Skeletal muscle cell (primary cell): ENCODE results near the gene SERINC2.
"Not testable (repeated sequence)": the region's sequence is repeated elsewhere in the genome, so short reads cannot be mapped to it uniquely, and the experiment has no call there.

ENCODE experiments used
- DNase-seq: peaks from one replicate; pipeline ENCODE4 v3.0.0-alpha.2; 2010; ENCODE audit warnings: low read depth
- H3K4me3 ChIP-seq: 2 replicates; pipeline ENCODE4 v1.5.1; 2011; ENCODE audit warnings: low read depth, mild to moderate bottlenecking, control low read depth, low read length, moderate library complexity

Gene SERINC2

DNA sequence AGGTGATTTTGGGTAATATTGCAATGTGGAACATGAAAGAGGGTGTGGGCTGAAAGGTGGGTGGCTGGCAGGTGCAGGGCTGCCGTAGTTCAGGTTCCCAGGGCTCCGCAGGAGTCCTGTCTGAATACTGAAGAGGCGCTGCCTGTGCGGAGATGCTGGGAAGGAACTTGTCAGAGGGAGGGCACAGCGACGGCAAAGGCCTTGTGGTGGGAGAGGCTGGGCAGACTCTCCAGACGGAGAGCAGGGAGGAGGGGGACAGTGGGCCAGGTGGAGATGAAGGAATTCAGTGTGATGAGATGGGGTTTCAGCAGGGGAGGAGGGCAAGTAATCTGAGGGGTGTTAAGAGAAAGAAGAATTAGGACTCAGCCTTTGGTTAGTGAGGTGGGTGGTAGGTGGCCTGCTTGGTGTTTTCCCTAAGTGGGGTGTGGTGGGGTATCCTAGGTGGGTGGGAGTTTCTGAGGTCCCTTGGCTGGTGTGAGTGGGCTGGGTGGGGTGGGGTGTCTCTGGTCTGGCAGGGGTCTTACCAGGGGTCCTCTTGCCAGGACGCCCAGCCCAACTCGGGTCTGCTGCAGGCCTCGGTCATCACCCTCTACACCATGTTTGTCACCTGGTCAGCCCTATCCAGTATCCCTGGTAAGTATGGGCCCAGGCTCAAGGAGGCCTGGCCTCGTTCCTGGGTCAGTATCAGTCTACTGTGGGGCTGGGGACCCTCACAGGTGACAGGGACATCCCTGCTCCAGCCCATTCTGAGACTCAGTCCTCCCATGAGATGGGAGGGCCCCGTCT, 15.6 kb downstream of the SERINC2 start:
- no peak for DNase-seq
- H3K4me3 ChIP-seq = no peak overlapping the region

DNA sequence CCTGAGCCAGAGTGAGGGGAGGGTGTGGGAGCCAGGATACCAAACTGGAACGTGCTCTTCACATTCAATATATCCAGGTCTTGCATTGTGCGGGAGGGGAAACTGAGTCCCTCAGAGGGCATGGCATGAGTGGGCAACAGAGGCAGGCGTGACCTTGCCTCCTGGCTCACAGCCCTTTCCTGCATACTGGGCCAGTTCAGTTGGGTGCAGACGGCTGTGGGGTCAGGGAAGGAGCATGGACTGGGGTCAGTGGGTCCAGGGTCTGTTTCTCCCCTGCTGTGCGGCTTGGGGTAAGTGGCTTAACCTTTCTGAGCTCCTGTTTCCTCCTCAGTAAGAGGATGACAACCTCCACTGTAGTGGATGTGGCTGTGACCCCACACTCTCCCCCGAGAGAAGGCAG, 16.6 kb downstream of the SERINC2 start:
- no peak overlapping the region for H3K4me3 ChIP-seq
- no peak for DNase-seq

DNA sequence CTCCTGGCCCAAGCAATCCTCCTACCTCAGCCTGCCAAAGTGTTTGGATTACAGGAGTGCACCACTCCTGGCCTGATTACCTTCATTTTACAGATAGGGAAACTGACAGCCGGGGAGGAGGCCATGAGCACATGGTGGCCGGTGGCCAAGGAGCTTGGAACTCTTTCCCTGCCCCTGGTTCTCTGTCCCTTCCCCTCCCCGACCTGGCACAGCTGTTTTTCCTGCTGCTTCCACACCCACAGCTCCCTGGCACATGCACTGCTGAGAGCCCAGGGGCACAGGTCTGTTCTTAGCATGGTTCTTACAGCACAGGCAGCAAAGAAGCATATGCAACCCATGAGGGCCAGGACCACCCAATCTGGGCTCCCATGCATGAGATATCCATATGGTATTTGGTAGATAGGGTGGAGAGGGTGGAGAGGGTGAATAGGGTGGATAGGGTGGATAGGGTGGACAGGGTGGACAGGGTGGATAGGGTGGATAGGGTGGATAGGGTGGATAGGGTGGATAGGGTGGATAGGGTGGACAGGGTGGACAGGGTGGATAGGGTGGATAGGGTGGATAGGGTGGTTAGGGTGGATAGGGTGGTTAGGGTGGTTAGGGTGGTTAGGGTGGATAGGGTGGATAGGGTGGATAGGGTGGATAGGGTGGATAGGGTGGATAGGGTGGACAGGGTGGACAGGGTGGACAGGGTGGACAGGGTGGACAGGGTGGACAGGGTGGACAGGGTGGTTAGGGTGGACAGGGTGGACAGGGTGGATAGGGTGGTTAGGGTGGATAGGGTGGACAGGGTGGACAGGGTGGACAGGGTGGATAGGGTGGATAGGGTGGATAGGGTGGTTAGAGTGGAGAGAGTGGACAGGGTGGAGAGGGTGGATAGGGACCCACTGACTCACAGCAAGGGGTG, 18.6 kb downstream of the SERINC2 start:
- not testable (repeated sequence) for DNase-seq, H3K4me3 ChIP-seq

GRCh38 chr1:31432592-31433395, 19.8 kb downstream of the SERINC2 start:
- no peak for DNase-seq
- H3K4me3 ChIP-seq = no peak overlapping the region

- no peak overlapping the region for H3K4me3 ChIP-seq
- DNase-seq = no peak
Measured at GRCh38 chr1:31433396-31433930, 20.4 kb downstream of the SERINC2 start.

GRCh38 chr1:31434101-31434871, 21.3 kb downstream of the SERINC2 start:
- DNase-seq = no peak
- no peak overlapping the region for H3K4me3 ChIP-seq

DNA sequence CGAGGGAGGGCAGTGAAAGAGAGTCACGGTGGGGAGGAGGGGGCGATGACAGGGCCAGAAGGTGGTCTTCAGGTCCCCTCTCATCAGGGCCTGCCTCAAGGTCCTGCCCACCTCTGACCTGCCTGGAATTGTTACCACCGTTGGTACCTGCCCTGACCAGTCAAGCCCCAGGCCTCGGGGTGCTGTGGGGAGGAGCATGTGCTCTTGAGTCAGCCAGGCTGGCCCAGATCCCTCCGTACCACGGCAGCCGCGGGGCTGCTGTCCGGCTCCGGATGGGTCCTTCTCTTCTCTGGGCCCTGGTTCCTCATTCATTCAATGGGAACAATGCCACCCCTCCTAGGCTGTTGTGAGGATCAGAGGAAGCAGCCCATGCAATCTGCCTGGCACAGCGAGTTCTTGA, 22.0 kb downstream of the SERINC2 start:
- no peak overlapping the region for H3K4me3 ChIP-seq
- DNase-seq = no peak

- DNase-seq = no peak
Measured at GRCh38 chr1:31435471-31436409, 22.7 kb downstream of the SERINC2 start.

GRCh38 chr1:31436596-31437432, 23.8 kb downstream of the SERINC2 start:
- DNase-seq = no peak
- no peak overlapping the region for H3K4me3 ChIP-seq

More at GRCh38 chr1:31435471-31436409, 22.7 kb downstream of the SERINC2 start:
- no peak overlapping the region for H3K4me3 ChIP-seq

DNA sequence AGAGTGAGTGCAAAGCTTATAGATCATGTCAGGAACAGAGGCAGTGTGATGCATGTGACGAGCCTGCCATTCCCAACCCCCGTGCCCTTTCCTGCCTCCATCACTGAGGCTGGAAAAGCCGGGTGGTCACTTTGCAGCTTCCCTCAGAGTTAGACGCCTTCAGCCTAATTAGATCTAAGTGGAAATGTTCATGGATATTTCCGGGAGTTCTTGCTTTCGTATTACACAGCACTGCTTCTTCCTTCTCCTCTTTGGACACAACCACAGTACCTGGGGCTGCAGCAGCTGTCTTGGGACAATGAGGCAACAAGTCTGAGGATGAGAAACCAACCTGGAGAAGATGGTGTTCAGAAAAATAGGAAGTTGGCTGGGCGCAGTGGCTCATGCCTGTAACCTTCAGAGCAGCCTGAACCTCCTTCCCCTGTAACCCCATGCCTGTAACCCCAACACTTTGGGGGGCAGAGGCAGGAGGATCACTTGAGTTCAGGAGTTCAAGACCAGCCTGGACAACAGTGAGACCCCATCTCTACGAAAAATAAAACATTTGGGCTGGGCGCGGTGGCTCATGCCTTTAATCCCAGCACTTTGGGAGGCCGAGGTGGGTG, 24.5 kb downstream of the SERINC2 start:
- H3K4me3 ChIP-seq = no peak overlapping the region
- no peak for DNase-seq

DNA sequence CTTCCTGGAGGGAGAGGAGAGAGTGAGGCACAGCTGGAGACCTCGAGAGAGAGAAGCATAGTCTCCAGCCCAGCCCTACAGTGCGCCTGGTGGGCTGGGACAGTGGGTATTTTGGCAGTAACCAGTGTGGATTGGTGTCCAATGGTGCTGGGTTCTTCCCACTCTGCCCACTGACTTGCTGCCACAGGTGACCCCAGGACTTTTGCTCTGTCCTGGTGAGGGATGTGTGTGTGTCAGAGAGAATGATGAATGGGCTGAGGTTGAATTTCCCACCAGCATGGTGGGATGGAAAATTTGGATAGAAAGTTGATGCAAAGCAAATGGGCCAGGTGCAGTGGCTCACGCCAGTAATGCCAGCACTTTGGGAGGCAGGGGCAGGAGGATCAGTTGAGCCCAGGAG, 26.3 kb downstream of the SERINC2 start:
- DNase-seq = no peak
- H3K4me3 ChIP-seq = no peak overlapping the region

- no peak for DNase-seq
- H3K4me3 ChIP-seq = no peak overlapping the region
Measured at GRCh38 chr1:31441073-31441472, 28.1 kb downstream of the SERINC2 start.

GRCh38 chr1:31441558-31441957, 28.5 kb downstream of the SERINC2 start:
- DNase-seq = no peak
- no peak overlapping the region for H3K4me3 ChIP-seq

GRCh38 chr1:31441970-31442647, 29.1 kb downstream of the SERINC2 start:
- H3K4me3 ChIP-seq = no peak overlapping the region

DNA sequence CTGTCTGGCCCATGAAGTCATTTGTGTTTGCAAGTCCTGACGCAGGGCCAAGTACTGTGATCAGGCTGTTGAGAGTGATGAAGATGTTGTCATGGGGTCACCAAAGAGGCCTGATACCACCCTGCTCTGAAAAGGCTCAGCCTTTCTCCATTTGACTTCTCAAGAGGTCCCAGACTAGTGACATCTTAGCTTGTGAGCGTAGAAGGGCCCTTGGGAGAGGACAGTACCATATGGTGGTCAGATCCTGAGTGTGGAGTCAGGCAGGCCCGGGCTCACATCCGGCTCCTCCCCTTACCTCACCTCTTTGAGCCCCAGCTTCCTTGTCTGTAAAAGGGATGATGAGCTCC, 29.6 kb downstream of the SERINC2 start:
- H3K4me3 ChIP-seq = no peak overlapping the region
- DNase-seq = no peak

More at GRCh38 chr1:31441970-31442647, 29.1 kb downstream of the SERINC2 start:
- no peak for DNase-seq

DNA sequence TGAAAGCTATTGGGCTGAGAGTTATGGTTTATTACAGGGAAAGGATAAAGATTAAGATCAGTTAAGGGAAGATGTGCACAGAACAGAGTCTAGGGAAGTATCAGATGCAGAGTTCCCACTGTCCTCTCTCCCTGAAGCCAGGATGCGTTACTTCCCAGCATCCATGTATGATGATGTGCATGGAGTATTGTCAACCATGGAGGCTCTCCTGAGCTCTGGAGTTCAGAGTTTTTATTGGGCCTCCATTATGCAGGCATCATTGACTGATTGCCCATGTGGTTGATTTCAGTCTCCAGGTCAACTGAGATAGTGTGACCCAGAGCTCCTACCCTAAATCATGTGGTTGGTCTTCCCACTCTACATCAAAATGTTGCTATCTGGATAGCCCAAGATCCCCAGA, 30.7 kb downstream of the SERINC2 start:
- H3K4me3 ChIP-seq = no peak overlapping the region
- no peak for DNase-seq
